Activated CD8-positive, alpha-beta T cell treated with anti-CD3 and anti-CD28 coated beads for 36 hours (primary cell): ENCODE data around the gene HUNK. TPM values are rescaled to one million over a fixed set of nuclear protein-coding genes. Genes with fewer than 3 reads are reported as not detected.

Experiments
- ATAC-seq: fragments of 200-7000 bp; cut with Tn5 transposase; one replicate; pipeline ENCODE4 v1.10.0; 2021; ENCODE audit warnings: mild to moderate bottlenecking, moderate library complexity
- CTCF ChIA-PET: fragments of 350-600 bp; sonication (Branson Sonifier 250); formaldehyde crosslinking; loops from one replicate; lab custom pipeline; 2021; ENCODE audit warnings: antibody characterized with exemption; lab: Charles Lee
- POLR2A ChIA-PET: fragments of 350-600 bp; sonication (Branson Sonifier 250); formaldehyde crosslinking; loops from one replicate; lab custom pipeline; 2021; ENCODE audit warnings: antibody characterized with exemption; lab: Charles Lee
- DNase-seq: peaks from one replicate; pipeline ENCODE4 v3.0.0-alpha.2; 2020
- H3K27ac Mint-ChIP-seq: one replicate; pipeline ENCODE4 v1.8.0; 2021; ENCODE audit warnings: mild to moderate bottlenecking, mixed read lengths
- H3K27me3 Mint-ChIP-seq: one replicate; pipeline ENCODE4 v1.8.0; 2021; ENCODE audit warnings: mixed read lengths
- H3K36me3 Mint-ChIP-seq: one replicate; pipeline ENCODE4 v1.8.0; 2021; ENCODE audit warnings: low read depth, mixed read lengths
- H3K4me1 Mint-ChIP-seq: one replicate; pipeline ENCODE4 v1.8.0; 2021; ENCODE audit warnings: low read depth, mixed read lengths
- H3K4me3 Mint-ChIP-seq: one replicate; pipeline ENCODE4 v1.8.0; 2021; ENCODE audit warnings: mild to moderate bottlenecking, moderate library complexity, mixed read lengths
- H3K9me3 Mint-ChIP-seq: one replicate; pipeline ENCODE4 v1.8.0; 2021; ENCODE audit warnings: mixed read lengths
- intact Hi-C: fragments of 100-400 bp; cut with micrococcal nuclease; formaldehyde crosslinking; loops from one replicate; pipeline ENCODE4 v1.10.0; 2022
- total RNA-seq, 2 experiments: library from RNA; stranded (reverse); gene quantifications; one replicate each; pipeline ENCODE4 v1.2.3, GENCODE V29; 2021
- TF ChIP-seq, protein P1 (sequence below): fragments of 200-600 bp; IDR thresholded peaks from one replicate; pipeline ENCODE4 v1.8.0; 2022; ENCODE audit warnings: antibody characterized with exemption, mild to moderate bottlenecking

Gene HUNK
- total RNA-seq, 2 experiments from 2014 or later = 0.20 to 0.27 TPM

DNA sequence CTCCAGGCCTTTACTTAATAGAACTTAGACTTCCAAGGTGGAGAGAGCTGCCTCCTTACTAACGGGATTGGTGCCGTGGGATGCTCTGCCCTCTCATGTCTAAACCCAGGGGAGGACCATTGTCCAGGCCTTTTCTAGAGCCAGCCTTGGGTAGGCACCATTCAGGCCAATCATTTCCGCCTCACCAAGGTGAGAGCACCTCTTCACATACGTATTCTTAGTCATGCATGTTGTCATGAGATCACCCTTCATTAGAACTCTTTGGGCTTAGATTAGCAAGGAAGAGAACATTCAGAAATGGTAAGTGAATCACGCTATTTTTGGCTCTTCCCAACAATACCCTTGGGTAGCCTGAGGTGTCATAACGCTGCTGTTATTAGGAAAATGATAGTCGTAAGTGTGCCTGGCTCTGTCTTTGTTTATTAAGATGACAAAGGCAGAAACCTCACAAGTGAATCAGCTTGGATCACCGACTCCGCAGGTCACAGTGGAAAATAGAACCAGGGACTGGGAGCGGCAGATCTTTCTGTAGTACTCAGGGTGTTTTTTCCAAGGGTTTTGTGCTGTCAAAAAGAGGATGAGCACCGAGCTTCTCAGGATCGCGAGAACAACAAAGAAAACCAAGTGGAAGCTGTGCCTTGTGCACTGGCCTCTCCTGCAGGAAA lies 55.0 kb downstream of the HUNK start:
- H3K27me3 Mint-ChIP-seq = peaks cover 4% of the 10 kb centered on the region
- ChIA-PET POLR2A (no interaction called here), CTCF (no interaction called here)
- DNase-seq (no peak), ATAC-seq (no peak)
- no peaks in the 10 kb centered on the region for H3K36me3 Mint-ChIP-seq
- no peak overlapping the region for H3K27ac Mint-ChIP-seq
- intact Hi-C loops = no loop called here
- TF ChIP-seq, protein P1, sequence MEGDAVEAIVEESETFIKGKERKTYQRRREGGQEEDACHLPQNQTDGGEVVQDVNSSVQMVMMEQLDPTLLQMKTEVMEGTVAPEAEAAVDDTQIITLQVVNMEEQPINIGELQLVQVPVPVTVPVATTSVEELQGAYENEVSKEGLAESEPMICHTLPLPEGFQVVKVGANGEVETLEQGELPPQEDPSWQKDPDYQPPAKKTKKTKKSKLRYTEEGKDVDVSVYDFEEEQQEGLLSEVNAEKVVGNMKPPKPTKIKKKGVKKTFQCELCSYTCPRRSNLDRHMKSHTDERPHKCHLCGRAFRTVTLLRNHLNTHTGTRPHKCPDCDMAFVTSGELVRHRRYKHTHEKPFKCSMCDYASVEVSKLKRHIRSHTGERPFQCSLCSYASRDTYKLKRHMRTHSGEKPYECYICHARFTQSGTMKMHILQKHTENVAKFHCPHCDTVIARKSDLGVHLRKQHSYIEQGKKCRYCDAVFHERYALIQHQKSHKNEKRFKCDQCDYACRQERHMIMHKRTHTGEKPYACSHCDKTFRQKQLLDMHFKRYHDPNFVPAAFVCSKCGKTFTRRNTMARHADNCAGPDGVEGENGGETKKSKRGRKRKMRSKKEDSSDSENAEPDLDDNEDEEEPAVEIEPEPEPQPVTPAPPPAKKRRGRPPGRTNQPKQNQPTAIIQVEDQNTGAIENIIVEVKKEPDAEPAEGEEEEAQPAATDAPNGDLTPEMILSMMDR = no peak
- H3K9me3 Mint-ChIP-seq = peaks cover 3% of the 10 kb centered on the region
- no peaks in the 10 kb centered on the region for H3K4me1 Mint-ChIP-seq
- no peak overlapping the region for H3K4me3 Mint-ChIP-seq

DNA sequence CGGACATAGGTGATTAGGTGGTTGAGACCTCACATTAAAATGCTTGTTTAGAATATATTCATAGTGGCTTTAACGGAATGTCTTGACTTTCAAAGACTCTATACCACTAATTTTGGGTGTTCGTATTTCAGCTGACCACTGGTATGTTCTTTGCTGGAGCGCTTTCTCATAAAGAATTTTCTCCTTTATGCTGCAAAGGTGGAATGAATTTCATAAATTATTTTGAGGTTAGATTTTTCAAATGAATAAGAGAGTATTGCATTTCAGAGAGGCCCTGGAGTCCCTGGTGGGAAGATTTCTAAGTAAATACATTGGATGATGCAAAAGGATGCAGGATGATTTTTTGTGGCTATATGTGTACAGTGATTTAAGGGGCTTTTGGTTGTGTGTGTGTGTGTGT lies 55.8 kb downstream of the HUNK start:
- Mint-ChIP-seq H3K36me3 (no peaks in the 10 kb centered on the region), H3K4me1 (no peaks in the 10 kb centered on the region), H3K27me3 (peaks cover 4% of the 10 kb centered on the region), H3K9me3 (peaks cover 3% of the 10 kb centered on the region), H3K27ac (no peak overlapping the region), H3K4me3 (no peak overlapping the region)
- ChIA-PET CTCF (no interaction called here), POLR2A (no interaction called here)
- TF ChIP-seq, protein P1 = no peak
- intact Hi-C loops = no loop called here
- ATAC-seq (no peak), DNase-seq (no peak)

DNA sequence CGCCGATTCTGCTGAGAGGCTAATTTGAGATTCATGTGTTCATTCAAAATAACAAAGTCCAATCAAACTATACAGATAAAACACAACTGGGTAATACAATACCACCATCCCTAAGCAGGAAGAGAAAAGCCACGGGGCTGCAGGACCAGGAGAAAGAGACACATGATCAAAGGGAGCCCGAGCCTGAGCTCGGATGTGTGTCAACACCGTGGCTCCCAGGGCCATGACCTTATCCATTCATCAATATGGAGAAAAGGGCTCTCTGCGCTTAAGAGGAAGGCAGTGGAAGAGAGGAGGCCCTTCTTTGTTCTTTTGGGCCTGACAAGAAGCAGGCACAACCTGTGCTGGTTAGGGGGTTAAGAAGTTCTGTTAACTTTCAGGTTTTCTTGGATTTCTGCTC lies 56.7 kb downstream of the HUNK start:
- DNase-seq (no peak), ATAC-seq (no peak)
- ChIA-PET CTCF (no interaction called here), POLR2A (no interaction called here)
- H3K4me3 Mint-ChIP-seq = no peak overlapping the region
- no peaks in the 10 kb centered on the region for H3K4me1 Mint-ChIP-seq
- TF ChIP-seq, protein P1 = no peak
- intact Hi-C loops = no loop called here
- no peaks in the 10 kb centered on the region for H3K36me3 Mint-ChIP-seq
- peaks cover 3% of the 10 kb centered on the region for H3K9me3 Mint-ChIP-seq
- no peak overlapping the region for H3K27ac Mint-ChIP-seq
- peaks cover 4% of the 10 kb centered on the region for H3K27me3 Mint-ChIP-seq

DNA sequence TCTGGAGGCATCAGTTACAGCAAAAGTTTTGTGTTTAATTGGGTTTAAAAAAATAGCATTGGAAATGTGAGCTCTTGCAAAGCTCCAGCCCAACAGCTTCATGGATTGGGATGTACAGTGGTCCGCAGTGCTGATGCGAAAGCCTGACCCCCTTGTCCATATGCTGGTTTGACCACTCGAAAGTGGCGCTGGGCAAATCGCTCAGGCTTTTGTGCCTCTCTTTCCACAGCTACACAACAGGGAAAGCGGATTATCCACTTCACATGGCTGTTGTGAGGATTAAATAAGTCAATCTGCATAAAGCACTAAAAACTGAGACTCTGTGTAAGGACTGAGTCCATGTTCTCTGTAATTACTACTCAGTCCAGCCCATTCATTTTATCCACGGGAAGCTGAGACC lies 57.2 kb downstream of the HUNK start:
- ATAC-seq = no peak
- ChIA-PET POLR2A (no interaction called here), CTCF (interaction anchor here (1.1 kb wide), 1 partner anchor 10 kb away, joined by 3 read pairs; no protein-coding TSS in a partner anchor)
- peaks cover 4% of the 10 kb centered on the region for H3K27me3 Mint-ChIP-seq
- DNase-seq = no peak
- no peaks in the 10 kb centered on the region for H3K36me3 Mint-ChIP-seq
- H3K4me3 Mint-ChIP-seq = no peak overlapping the region
- no peaks in the 10 kb centered on the region for H3K4me1 Mint-ChIP-seq
- intact Hi-C loops = no loop called here
- TF ChIP-seq, protein P1 = no peak
- no peak overlapping the region for H3K27ac Mint-ChIP-seq
- H3K9me3 Mint-ChIP-seq = peaks cover 3% of the 10 kb centered on the region

DNA sequence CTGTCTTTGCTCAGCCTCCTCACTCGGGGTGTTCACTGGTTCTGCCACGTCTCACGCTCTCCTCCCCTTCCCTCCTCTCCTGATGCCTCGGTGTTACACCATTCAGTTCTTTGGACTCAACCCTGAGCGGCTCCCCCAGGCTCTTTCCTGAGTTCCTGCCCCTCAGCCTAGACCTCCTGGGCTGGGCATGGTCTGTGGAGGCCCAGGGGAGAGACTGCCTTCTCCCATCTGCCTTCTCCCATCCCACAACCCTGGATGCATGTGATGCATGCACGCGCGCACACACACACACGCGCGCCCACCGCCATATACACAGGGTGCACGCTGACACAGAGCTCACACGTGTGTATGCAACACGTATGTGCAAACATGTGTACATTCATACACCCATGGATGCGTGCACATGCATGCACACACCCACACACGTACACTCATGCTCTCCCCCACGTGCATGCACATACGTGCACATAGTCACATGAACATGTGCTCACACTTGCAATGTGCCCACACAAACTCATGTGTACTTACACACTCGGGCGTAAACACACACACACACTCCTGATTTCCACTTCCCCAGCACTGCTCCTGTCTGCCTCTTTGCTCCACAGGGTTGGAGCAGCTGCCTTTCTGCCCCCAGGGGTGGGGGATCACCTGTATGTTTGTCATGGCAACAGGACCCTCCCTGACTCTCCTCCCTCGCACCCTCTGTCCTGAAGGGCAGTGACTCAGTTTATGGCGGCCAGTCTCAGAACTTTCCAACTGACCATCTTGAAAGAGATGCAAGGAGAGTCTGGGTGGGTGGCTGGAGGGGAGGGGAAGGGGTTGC lies 59.0 kb downstream of the HUNK start:
- ATAC-seq = no peak
- CTCF ChIA-PET = no interaction called here

More for the DNA sequence above, 59.0 kb downstream of the HUNK start:
- no peaks in the 10 kb centered on the region for H3K36me3 Mint-ChIP-seq
- intact Hi-C loops = no loop called here
- DNase-seq = no peak
- no peak overlapping the region for H3K27ac Mint-ChIP-seq
- POLR2A ChIA-PET = interaction anchor here (0.6 kb wide), 1 partner anchor 13 kb away, joined by 3 read pairs; no protein-coding TSS in a partner anchor
- H3K9me3 Mint-ChIP-seq = no peaks in the 10 kb centered on the region
- TF ChIP-seq, protein P1 = no peak
- no peak overlapping the region for H3K4me3 Mint-ChIP-seq
- peaks cover 4% of the 10 kb centered on the region for H3K27me3 Mint-ChIP-seq
- H3K4me1 Mint-ChIP-seq = no peaks in the 10 kb centered on the region
